LNCaP clone FGC (cell line): ENCODE results near the gene AGBL4.

Experiments used
- DNase-seq: peaks from one replicate; pipeline ENCODE4 v3.0.0-alpha.2; 2011; ENCODE audit warnings: low read depth
- H3K4me3 ChIP-seq: 2 replicates; pipeline ENCODE4 v1.5.1; 2011; ENCODE audit warnings: mild to moderate bottlenecking, low read depth, low read length, control low read depth
- TF ChIP-seq, protein P1 (sequence below): IDR thresholded peaks from 2 replicates; pipeline ENCODE4 v1.5.1; 2012; ENCODE audit warnings: mild to moderate bottlenecking; ENCODE audit not compliant: control insufficient read depth, insufficient read depth; ENCODE audit errors: extremely low read depth

The AGBL4 gene

DNA sequence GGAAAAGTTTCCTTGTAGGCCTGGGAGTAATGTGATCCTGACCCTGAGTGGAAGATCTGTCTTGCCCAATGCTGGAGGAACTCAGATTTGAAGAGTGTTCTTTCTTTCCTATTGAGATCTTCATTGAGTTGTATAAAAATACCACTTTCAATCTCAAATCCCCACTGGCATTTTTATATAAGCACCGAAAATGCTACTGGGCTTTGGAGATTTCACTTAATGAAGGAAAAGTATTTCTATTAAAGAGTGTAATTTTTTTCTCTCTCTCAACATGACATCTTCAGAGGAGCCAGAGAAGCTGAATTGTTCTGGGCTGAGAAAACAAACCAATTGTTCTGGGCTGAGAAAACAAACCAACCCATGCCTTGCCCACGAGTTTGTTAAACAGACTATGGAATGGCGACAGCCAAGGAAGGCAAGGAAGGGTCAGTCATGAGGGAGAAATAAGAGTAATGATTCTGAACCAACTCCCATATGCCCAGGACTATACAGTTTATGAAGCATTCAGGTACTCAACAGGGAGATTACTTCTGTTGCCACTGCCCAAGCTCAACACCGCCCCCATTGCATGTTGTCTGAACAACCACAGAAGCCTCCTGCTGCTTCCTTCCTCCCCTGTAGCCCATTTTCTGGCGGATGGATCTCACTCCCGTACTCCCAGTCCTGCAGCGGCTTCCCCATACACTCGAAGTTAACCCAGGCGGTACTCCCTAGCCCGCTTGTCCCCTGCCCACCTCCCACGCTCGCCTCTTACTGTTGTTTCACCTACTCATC, 1350.2 kb downstream of the AGBL4 start:
- TF ChIP-seq, protein P1, sequence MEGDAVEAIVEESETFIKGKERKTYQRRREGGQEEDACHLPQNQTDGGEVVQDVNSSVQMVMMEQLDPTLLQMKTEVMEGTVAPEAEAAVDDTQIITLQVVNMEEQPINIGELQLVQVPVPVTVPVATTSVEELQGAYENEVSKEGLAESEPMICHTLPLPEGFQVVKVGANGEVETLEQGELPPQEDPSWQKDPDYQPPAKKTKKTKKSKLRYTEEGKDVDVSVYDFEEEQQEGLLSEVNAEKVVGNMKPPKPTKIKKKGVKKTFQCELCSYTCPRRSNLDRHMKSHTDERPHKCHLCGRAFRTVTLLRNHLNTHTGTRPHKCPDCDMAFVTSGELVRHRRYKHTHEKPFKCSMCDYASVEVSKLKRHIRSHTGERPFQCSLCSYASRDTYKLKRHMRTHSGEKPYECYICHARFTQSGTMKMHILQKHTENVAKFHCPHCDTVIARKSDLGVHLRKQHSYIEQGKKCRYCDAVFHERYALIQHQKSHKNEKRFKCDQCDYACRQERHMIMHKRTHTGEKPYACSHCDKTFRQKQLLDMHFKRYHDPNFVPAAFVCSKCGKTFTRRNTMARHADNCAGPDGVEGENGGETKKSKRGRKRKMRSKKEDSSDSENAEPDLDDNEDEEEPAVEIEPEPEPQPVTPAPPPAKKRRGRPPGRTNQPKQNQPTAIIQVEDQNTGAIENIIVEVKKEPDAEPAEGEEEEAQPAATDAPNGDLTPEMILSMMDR, result peak; percentile 9; the same call in 1 of the 2 replicates
- H3K4me3 ChIP-seq, result no peak overlapping the region
- DNase-seq, result no peak

- TF ChIP-seq, protein P1, result no peak
- DNase-seq, result no peak
- no peak overlapping the region for H3K4me3 ChIP-seq
Observed at GRCh38 chr1:48671578-48671977, 1352.2 kb downstream of the AGBL4 start.

DNA sequence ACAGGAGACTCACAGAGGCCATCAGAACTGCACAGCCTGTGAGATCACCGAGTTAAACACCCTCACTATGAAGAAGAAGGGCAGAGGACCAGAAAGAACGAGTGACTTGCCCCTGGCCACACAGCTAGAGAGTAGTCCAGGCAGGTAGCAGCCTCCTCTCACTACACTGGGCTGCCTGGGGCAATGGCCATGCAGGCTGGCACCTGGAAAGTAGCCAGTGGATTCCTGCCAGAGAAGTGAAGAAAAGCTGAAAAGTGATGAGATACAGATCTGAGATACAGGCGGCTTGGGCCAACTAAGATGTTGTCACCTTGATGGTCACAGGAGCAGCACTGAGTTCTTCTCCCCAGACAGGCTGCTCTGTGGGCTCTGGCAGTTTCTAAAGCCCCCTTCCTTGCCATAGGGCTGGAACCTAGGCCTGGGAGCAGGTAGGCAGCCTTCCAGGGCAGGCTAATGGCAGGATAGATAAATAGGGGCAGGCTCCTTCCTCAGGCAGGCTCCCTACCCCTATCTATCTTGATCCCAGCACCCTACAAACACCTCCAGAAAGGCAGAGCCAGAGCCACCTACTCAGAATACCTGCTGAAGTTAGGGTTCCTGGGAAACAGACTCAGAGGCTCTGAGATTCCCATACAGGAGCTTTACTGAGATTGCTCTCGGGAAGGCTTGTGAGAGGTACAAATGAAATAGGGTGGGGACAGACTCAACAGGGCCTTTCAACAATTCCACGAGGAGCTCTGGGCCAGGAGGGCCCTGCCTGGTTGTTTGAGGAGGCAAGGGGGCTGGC, 1353.3 kb downstream of the AGBL4 start:
- H3K4me3 ChIP-seq, result no peak overlapping the region
- TF ChIP-seq, protein P1, result no peak
- peak; percentile 47 for DNase-seq

DNA sequence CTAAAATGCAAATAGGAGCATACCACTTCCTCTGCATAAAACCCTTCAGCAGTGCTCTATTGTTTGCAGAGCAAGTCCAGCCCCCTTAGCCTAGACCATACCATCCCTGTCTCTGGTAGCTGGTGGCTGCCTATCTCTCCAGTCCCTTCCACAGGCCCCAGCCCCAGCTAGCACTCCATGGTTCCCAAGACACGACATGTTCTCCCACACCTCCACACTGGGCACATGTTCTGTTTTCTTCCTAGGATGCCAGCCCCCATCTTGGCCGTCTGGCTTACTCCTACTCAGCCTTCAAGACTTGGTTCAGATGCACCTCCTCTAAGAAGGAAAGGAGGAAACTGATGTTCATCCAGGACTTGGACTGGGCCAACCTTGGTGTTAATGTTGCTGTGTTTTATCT, 1355.4 kb downstream of the AGBL4 start:
- DNase-seq, result no peak
- no peak overlapping the region for H3K4me3 ChIP-seq
- TF ChIP-seq, protein P1, result no peak

DNA sequence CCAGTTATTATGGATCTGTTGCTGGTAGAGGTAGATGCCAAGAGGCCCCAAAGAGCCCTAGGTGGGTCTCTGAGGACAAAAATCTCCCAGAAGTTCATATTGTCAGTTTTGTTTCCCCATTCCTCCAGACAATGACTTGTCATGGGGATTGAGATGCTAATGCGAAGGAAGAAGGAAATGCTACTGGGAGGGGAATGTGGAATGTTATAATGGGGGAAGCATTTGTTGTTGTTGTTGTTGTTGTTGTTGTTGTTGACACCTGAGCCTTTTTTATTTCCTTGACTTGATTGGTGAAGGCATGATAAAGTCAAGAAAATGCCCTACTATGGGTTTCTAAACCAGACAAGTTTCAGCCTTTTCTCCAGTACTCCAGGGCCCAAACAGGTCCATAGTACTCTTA, 1356.0 kb downstream of the AGBL4 start:
- DNase-seq, result no peak
- TF ChIP-seq, protein P1, result no peak
- no peak overlapping the region for H3K4me3 ChIP-seq

DNA sequence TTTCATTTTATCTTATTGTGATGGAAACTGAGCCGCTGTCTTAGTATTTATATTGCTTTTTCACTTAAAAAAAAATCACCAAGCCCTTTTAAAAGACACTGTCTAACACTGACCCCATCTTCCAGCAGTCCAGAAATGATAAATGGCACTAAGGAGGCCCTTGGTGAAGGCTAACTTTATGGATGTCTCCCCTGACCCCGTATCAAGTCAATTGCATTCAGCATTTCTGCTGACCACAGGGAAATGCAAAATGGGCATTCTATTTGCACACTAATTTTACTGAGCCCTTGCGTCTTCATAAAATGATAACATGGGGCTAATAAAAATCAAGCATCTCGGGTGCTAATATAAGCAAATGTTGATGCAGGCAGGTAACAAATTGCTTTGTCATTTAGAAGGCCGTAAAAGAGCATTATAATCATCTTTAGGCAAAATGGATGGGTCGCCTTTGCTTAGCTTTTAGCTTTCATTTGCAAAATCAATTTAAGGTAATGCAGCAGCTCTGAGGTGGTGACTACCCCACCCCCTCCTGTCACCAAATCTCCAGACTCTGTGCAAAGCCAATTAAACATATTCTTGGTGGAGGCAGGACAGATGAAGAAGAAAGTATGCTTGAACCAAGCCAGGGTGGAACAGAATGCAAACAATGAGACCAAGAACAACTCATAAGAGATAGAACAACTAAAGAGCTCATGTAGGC, 1357.9 kb downstream of the AGBL4 start:
- DNase-seq, result no peak
- H3K4me3 ChIP-seq, result no peak overlapping the region
- TF ChIP-seq, protein P1, result no peak
